Measurements from ENCODE around the gene DCST2.

Gene DCST2

DNA sequence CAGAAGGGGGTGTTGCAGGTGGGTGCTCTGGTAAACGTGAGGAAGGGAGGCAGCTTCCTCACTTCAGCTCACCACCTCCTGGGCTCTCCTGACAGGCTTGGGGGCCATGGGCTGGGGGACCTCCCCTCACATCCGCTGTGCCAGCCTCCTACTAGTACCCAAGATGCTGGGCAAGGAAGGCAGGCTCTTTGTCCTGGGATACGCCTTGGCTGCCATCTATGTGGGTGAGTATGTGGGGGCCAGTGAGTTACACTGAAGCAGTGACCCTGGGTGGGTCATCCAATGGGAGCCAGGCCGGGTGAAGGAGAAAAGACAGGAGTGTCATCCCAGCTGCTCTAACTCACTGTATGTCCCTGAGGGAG, 5.7 kb upstream of the DCST2 start:
- no peaks in the 10 kb centered on the region for H3K27me3 ChIP-seq (ENCODE audit: control insufficient read depth, insufficient read depth, low read length)
- H3K9me3 ChIP-seq (ENCODE audit: control insufficient read depth, low read length): no peaks in the 10 kb centered on the region
- TF ChIP-seq CTCF (IDR thresholded peaks at IDR 0.05): no peak
- H3K27ac ChIP-seq: no peak overlapping the region
- no peaks in the 10 kb centered on the region for H3K79me2 ChIP-seq
- H2AFZ ChIP-seq: no peak overlapping the region
- H3K4me3 ChIP-seq (ENCODE audit: low read depth, low read length): no peak overlapping the region
- H3K4me1 ChIP-seq: no peaks in the 10 kb centered on the region
- no peaks in the 10 kb centered on the region for H3K36me3 ChIP-seq (ENCODE audit: control insufficient read depth, insufficient read depth, low read length)
- no peak overlapping the region for H3K9ac ChIP-seq
- no peak overlapping the region for H3K4me2 ChIP-seq (ENCODE audit: low read length)

DNA sequence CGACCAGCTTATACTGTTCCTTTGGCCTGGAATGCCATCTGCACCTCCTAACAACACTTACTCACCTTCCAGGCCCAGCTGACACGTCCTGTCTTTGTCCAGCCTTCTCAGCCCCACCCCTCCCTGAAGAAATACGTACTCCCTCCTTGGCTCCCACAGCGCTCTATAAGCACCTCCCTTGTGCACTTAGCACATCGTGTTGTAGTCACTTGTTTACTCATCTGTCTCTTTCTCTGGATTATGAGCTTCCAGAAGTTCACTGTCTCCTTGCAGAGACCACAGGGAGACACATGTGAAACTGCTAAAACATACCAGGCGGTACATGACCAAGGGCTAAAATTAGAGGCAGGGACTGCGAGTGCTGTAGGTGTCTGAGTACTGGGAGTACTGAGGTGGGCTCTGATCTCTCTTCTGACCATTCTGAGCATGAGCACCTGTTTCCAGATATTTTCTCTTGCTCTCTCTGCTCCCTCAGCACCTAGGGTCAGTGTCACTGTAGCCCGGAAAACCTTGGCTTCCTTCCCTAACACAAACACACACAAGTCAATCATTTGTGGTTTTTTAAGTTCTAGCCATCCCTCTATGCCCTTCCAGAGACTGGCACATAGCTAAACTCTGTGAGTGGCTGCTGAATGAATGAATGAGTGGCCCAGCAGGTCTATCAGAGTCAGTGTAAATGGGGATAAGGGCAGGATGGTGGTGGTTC, 5.2 kb upstream of the DCST2 start:
- Histone ChIP-seq H3K79me2 (no peaks in the 10 kb centered on the region), H3K36me3 (ENCODE audit: control insufficient read depth, insufficient read depth, low read length) (no peaks in the 10 kb centered on the region), H2AFZ (no peak overlapping the region), H3K4me2 (ENCODE audit: low read length) (no peak overlapping the region), H3K27me3 (ENCODE audit: control insufficient read depth, insufficient read depth, low read length) (no peaks in the 10 kb centered on the region), H3K27ac (no peak overlapping the region), H3K9ac (no peak overlapping the region), H3K4me1 (no peaks in the 10 kb centered on the region), H3K4me3 (ENCODE audit: low read depth, low read length) (no peak overlapping the region), H3K9me3 (ENCODE audit: control insufficient read depth, low read length) (no peaks in the 10 kb centered on the region)
- TF ChIP-seq CTCF (IDR thresholded peaks at IDR 0.05): no peak

- no peaks in the 10 kb centered on the region for H3K27me3 ChIP-seq (ENCODE audit: control insufficient read depth, insufficient read depth, low read length)
- no peak overlapping the region for H3K9ac ChIP-seq
- H3K27ac ChIP-seq: no peak overlapping the region
- no peaks in the 10 kb centered on the region for H3K9me3 ChIP-seq (ENCODE audit: control insufficient read depth, low read length)
- H2AFZ ChIP-seq: no peak overlapping the region
- H3K79me2 ChIP-seq: no peaks in the 10 kb centered on the region
- no peaks in the 10 kb centered on the region for H3K4me1 ChIP-seq
- H3K36me3 ChIP-seq (ENCODE audit: control insufficient read depth, insufficient read depth, low read length): no peaks in the 10 kb centered on the region
- no peak overlapping the region for H3K4me2 ChIP-seq (ENCODE audit: low read length)
- H3K4me3 ChIP-seq (ENCODE audit: low read depth, low read length): no peak overlapping the region
- no peak for TF ChIP-seq CTCF (IDR thresholded peaks at IDR 0.05)
These were observed 4.4 kb upstream of the DCST2 start for GRCh38 chr1:155037851-155038441.

DNA sequence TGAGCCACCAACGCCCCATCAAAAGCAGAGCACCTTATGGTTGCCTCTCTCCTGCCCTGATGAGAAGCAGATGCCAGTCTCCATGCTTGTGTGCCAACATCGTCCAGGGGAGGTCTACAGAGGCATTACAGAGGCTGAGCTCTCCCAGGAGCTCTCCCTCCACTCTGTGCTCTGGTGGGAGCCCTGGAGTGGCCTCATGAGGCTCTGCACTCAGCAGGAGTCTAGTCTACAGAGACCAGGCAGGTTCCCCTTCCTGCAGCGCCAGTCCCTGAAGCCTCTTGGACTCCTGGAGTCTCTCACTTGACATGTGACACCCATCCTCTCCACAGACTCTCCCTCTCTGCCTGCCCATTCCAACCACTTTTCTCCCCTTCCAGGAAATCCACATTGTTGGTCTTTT, 3.5 kb upstream of the DCST2 start:
- Histone ChIP-seq H3K4me1 (no peaks in the 10 kb centered on the region), H3K9ac (no peak overlapping the region), H3K9me3 (ENCODE audit: control insufficient read depth, low read length) (no peaks in the 10 kb centered on the region), H3K36me3 (ENCODE audit: control insufficient read depth, insufficient read depth, low read length) (no peaks in the 10 kb centered on the region), H2AFZ (no peak overlapping the region), H3K27me3 (ENCODE audit: control insufficient read depth, insufficient read depth, low read length) (no peaks in the 10 kb centered on the region), H3K79me2 (no peaks in the 10 kb centered on the region), H3K4me3 (ENCODE audit: low read depth, low read length) (no peak overlapping the region), H3K4me2 (ENCODE audit: low read length) (no peak overlapping the region), H3K27ac (no peak overlapping the region)
- no peak for TF ChIP-seq CTCF (IDR thresholded peaks at IDR 0.05)

DNA sequence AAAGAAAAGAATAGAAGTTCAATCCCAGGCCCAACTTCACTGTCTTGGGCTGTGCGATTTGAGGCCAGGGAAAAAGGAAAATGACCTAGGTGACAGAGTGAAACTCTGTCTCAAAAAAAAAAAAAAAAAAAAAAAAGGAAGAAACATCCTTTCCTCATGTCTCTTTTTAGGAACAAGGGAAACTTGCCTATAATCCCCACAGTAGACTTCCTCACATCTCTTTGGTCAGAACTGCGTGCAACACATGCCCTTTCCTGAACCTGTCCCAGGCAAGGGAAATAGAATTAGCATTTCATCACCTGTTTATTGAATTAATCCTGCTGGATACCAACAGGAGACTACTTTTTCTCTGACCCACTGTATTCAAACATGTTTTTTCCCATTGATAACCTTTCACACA, 2.4 kb upstream of the DCST2 start:
- no peaks in the 10 kb centered on the region for H3K4me1 ChIP-seq
- no peak overlapping the region for H3K4me3 ChIP-seq (ENCODE audit: low read depth, low read length)
- H3K36me3 ChIP-seq (ENCODE audit: control insufficient read depth, insufficient read depth, low read length): no peaks in the 10 kb centered on the region
- H3K79me2 ChIP-seq: no peaks in the 10 kb centered on the region
- no peak overlapping the region for H2AFZ ChIP-seq
- H3K9ac ChIP-seq: no peak overlapping the region
- H3K9me3 ChIP-seq (ENCODE audit: control insufficient read depth, low read length): no peaks in the 10 kb centered on the region
- H3K27me3 ChIP-seq (ENCODE audit: control insufficient read depth, insufficient read depth, low read length): no peaks in the 10 kb centered on the region
- no peak for TF ChIP-seq CTCF (IDR thresholded peaks at IDR 0.05)
- no peak overlapping the region for H3K27ac ChIP-seq
- no peak overlapping the region for H3K4me2 ChIP-seq (ENCODE audit: low read length)

Data from parathyroid adenoma (tissue), 2 donors.